ENCODE results near the gene FBXO36. TPM values are rescaled to one million over a fixed set of nuclear protein-coding genes. Genes with fewer than 3 reads are reported as not detected.

Gene FBXO36
- total and polyA plus RNA-seq, 4 donors: 0.56 to 1.3 (median 0.69) TPM

- H3K4me1 ChIP-seq (ENCODE audit: control insufficient read depth in 4 of 4, insufficient read depth in 4 of 4, low read length in 3 of 4): peaks cover 6 to 33% (median 17%) of the 10 kb centered on the region in 4 donors
- peak overlapping the region; percentile 11 to 43 for H3K27ac ChIP-seq (ENCODE audit: low read depth in 1 of 2, low read length in 2 of 2)
- TF ChIP-seq ZBTB33 (IDR thresholded peaks at IDR 0.05) (no peak), EGR1 (IDR thresholded peaks at IDR 0.05; ENCODE audit: low read depth in 2 of 2) (no peak), MAX (IDR thresholded peaks at IDR 0.05) (no peak), NR2F2 (IDR thresholded peaks at IDR 0.05) (no peak), HNF4A (conservative IDR thresholded peaks at IDR 0.05) (no peak), HNF4G (IDR thresholded peaks at IDR 0.05) (no peak), RXRA (IDR thresholded peaks at IDR 0.05) (no peak), RAD21 (IDR thresholded peaks at IDR 0.05) (no peak)
- TF ChIP-seq, protein P1, sequence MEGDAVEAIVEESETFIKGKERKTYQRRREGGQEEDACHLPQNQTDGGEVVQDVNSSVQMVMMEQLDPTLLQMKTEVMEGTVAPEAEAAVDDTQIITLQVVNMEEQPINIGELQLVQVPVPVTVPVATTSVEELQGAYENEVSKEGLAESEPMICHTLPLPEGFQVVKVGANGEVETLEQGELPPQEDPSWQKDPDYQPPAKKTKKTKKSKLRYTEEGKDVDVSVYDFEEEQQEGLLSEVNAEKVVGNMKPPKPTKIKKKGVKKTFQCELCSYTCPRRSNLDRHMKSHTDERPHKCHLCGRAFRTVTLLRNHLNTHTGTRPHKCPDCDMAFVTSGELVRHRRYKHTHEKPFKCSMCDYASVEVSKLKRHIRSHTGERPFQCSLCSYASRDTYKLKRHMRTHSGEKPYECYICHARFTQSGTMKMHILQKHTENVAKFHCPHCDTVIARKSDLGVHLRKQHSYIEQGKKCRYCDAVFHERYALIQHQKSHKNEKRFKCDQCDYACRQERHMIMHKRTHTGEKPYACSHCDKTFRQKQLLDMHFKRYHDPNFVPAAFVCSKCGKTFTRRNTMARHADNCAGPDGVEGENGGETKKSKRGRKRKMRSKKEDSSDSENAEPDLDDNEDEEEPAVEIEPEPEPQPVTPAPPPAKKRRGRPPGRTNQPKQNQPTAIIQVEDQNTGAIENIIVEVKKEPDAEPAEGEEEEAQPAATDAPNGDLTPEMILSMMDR (IDR thresholded peaks at IDR 0.05; ENCODE audit: low read depth, low read length, missing input control): no peak
- no peak overlapping the region for H3K4me3 ChIP-seq (ENCODE audit: low read depth in 1 of 3, low read length in 3 of 3)
- DNase-seq (ENCODE audit: low spot score): no peak
- no peak overlapping the region for H3K9ac ChIP-seq (ENCODE audit: low read depth in 1 of 2, low read length in 2 of 2)
- H3K27me3 ChIP-seq (ENCODE audit: control insufficient read depth in 4 of 4, insufficient read depth in 4 of 4, low read length in 3 of 4): no peaks in the 10 kb centered on the region
- no peaks in the 10 kb centered on the region for H3K9me3 ChIP-seq (ENCODE audit: control insufficient read depth in 4 of 4, low read length in 3 of 4)
- WGBS: 46% methylated on average over 5 of the region's 5 CpGs
- peaks cover 2 to 20% (median 17%) of the 10 kb centered on the region in 4 donors for H3K36me3 ChIP-seq (ENCODE audit: control insufficient read depth in 4 of 4, insufficient read depth in 3 of 4, low read depth in 1 of 4, low read length in 3 of 4)
Observed at GRCh38 chr2:229880892-229881586, 41.3 kb upstream of the FBXO36 start.

- no peaks in the 10 kb centered on the region for H3K27me3 ChIP-seq (ENCODE audit: control insufficient read depth in 4 of 4, insufficient read depth in 4 of 4, low read length in 3 of 4)
- no peak overlapping the region for H3K4me3 ChIP-seq (ENCODE audit: low read depth in 1 of 3, low read length in 3 of 3)
- TF ChIP-seq ATF3 (IDR thresholded peaks at IDR 0.05) (no peak), HNF4A (conservative IDR thresholded peaks at IDR 0.05) (no peak), FOXA2 (IDR thresholded peaks at IDR 0.05) (no peak), MAX (IDR thresholded peaks at IDR 0.05) (no peak), RAD21 (IDR thresholded peaks at IDR 0.05) (no peak), SP1 (IDR thresholded peaks at IDR 0.05) (no peak), GABPA (IDR thresholded peaks at IDR 0.05 in 1 of 2, conservative IDR thresholded peaks at IDR 0.05 in 1 of 2) (no peak), HNF4G (IDR thresholded peaks at IDR 0.05) (no peak), FOXA1 (IDR thresholded peaks at IDR 0.05) (no peak), JUND (IDR thresholded peaks at IDR 0.05) (no peak), NR2F2 (IDR thresholded peaks at IDR 0.05) (no peak), YY1 (IDR thresholded peaks at IDR 0.05) (no peak)
- TF ChIP-seq, protein P2, sequence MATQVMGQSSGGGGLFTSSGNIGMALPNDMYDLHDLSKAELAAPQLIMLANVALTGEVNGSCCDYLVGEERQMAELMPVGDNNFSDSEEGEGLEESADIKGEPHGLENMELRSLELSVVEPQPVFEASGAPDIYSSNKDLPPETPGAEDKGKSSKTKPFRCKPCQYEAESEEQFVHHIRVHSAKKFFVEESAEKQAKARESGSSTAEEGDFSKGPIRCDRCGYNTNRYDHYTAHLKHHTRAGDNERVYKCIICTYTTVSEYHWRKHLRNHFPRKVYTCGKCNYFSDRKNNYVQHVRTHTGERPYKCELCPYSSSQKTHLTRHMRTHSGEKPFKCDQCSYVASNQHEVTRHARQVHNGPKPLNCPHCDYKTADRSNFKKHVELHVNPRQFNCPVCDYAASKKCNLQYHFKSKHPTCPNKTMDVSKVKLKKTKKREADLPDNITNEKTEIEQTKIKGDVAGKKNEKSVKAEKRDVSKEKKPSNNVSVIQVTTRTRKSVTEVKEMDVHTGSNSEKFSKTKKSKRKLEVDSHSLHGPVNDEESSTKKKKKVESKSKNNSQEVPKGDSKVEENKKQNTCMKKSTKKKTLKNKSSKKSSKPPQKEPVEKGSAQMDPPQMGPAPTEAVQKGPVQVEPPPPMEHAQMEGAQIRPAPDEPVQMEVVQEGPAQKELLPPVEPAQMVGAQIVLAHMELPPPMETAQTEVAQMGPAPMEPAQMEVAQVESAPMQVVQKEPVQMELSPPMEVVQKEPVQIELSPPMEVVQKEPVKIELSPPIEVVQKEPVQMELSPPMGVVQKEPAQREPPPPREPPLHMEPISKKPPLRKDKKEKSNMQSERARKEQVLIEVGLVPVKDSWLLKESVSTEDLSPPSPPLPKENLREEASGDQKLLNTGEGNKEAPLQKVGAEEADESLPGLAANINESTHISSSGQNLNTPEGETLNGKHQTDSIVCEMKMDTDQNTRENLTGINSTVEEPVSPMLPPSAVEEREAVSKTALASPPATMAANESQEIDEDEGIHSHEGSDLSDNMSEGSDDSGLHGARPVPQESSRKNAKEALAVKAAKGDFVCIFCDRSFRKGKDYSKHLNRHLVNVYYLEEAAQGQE (IDR thresholded peaks at IDR 0.05): no peak
- TF ChIP-seq, protein P1 (IDR thresholded peaks at IDR 0.05; ENCODE audit: low read depth, low read length, missing input control): no peak
- H3K9me3 ChIP-seq (ENCODE audit: control insufficient read depth in 4 of 4, low read length in 3 of 4): no peaks in the 10 kb centered on the region
- H3K9ac ChIP-seq (ENCODE audit: low read depth in 1 of 2, low read length in 2 of 2): no peak overlapping the region
- DNase-seq (ENCODE audit: low spot score): no peak
- H3K27ac ChIP-seq (ENCODE audit: low read depth in 1 of 2, low read length in 2 of 2): no peak overlapping the region
- peaks cover 2 to 18% (median 15%) of the 10 kb centered on the region in 4 donors for H3K36me3 ChIP-seq (ENCODE audit: control insufficient read depth in 4 of 4, insufficient read depth in 3 of 4, low read depth in 1 of 4, low read length in 3 of 4)
- WGBS: 89% methylated on average over 2 of the region's 2 CpGs
- H3K4me1 ChIP-seq (ENCODE audit: control insufficient read depth in 4 of 4, insufficient read depth in 4 of 4, low read length in 3 of 4): peaks cover 6 to 33% (median 17%) of the 10 kb centered on the region in 4 donors
Observed at GRCh38 chr2:229882583-229882982, 39.7 kb upstream of the FBXO36 start.
